Muscle layer of duodenum (tissue), 2 donors: ENCODE data around the gene KIR2DL3.
"Not testable (repeated sequence)": the region's sequence is repeated elsewhere in the genome, so short reads cannot be mapped to it uniquely, and the experiment has no call there.

Experiments used
- H3K27ac ChIP-seq: one replicate; pipeline ENCODE4 v1.7.0; 2013; ENCODE audit warnings: mild to moderate bottlenecking, low read length
- H3K27me3 ChIP-seq: one replicate; pipeline ENCODE4 v1.7.0; 2013; ENCODE audit warnings: low read depth, mild to moderate bottlenecking, control low read depth, low read length
- H3K36me3 ChIP-seq, 2 donors: one replicate each; pipeline ENCODE4 v1.7.0; 2013; ENCODE audit warnings: low read length in 2 of 2, control low read depth in 1 of 2, mild to moderate bottlenecking in 1 of 2; ENCODE audit not compliant: insufficient read depth in 2 of 2, control insufficient read depth in 1 of 2
- H3K4me1 ChIP-seq, 2 donors: one replicate each; pipeline ENCODE4 v1.7.0; 2013; ENCODE audit warnings: low read length in 2 of 2, mild to moderate bottlenecking in 2 of 2, control low read depth in 1 of 2, moderate library complexity in 1 of 2; ENCODE audit not compliant: insufficient read depth in 2 of 2, control insufficient read depth in 1 of 2
- H3K4me3 ChIP-seq, 2 donors: one replicate each; pipeline ENCODE4 v1.7.0; 2013; ENCODE audit warnings: low read length in 2 of 2, low read depth in 1 of 2, mild to moderate bottlenecking in 1 of 2
- H3K9me3 ChIP-seq, 2 donors: one replicate each; pipeline ENCODE4 v1.7.0; 2013; ENCODE audit warnings: low read length in 2 of 2, control low read depth in 1 of 2, mild to moderate bottlenecking in 1 of 2; ENCODE audit not compliant: control insufficient read depth in 1 of 2
- donor health status: healthy.

The KIR2DL3 gene

DNA sequence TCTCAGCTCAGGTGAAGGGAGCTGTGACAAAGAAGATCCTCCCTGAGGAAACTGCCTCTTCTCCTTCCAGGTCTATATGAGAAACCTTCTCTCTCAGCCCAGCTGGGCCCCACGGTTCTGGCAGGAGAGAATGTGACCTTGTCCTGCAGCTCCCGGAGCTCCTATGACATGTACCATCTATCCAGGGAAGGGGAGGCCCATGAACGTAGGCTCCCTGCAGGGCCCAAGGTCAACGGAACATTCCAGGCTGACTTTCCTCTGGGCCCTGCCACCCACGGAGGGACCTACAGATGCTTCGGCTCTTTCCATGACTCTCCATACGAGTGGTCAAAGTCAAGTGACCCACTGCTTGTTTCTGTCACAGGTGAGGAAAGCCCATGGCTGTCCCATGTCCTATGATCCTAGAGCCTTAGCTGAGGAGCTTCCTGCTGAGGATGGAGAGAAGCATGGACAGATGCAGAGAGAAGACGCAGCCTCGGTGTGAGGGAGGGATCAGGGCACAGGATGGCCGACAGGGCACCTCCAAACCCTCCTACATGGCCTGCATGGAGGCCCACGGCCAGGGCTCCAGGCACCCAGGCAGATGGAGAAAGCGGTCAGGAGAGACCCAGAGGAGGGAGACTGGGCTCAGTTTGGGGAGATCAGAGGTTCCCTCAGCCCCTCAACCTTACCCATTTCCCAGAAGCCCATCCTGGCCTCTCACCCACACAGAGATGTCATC, 36.9 kb downstream of the KIR2DL3 start:
- not testable (repeated sequence) for H3K9me3 ChIP-seq, H3K4me3 ChIP-seq, H3K27me3 ChIP-seq, H3K4me1 ChIP-seq, H3K36me3 ChIP-seq, H3K27ac ChIP-seq

DNA sequence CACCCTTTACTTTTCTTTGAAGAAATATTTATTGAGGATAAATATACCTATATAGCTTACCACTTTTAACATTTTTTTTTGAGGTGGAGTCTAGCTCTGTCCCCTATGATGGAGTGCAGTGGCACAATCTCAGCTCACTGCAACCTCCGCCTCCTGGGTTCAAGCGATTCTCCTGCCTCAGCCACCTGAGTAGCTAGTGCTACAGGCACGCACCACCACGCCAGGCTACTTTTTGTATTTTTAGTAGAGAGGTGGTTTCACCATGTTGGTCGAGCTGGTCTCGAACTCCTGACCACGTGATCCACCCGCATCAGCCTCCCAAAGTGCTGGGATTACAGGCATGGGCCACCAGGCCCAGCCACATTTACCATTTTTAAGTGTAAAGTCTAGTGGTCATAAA, 37.5 kb downstream of the KIR2DL3 start:
- not testable (repeated sequence) for H3K4me3 ChIP-seq, H3K36me3 ChIP-seq, H3K27me3 ChIP-seq

GRCh38 chr19:54777851-54778250, 39.5 kb downstream of the KIR2DL3 start:
- not testable (repeated sequence) for H3K27ac ChIP-seq, H3K4me1 ChIP-seq, H3K4me3 ChIP-seq, H3K36me3 ChIP-seq, H3K27me3 ChIP-seq, H3K9me3 ChIP-seq

More for the DNA sequence above, 37.5 kb downstream of the KIR2DL3 start:
- H3K4me1 ChIP-seq, H3K9me3 ChIP-seq, H3K27ac ChIP-seq: not testable (repeated sequence)

DNA sequence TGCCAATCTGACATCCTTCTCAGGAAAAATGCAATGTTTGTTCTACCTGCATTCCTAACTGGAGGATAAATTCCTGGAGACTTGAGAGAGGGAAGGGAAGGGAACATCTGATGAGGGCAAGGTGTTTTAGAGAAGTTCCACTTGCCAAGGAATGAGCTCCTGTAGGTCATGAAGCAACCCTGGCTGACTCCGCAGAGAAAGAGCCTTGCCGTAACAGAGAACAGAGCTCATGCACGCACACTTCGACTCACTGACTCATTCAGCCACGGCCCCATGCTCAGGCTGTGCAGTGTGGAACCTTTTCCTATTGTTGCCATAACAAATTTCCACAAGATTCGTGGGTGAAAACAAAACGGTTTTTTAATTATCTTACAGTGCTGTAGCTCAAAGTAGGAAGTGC, 40.6 kb downstream of the KIR2DL3 start:
- H3K9me3 ChIP-seq, H3K4me3 ChIP-seq, H3K4me1 ChIP-seq, H3K27ac ChIP-seq, H3K27me3 ChIP-seq, H3K36me3 ChIP-seq: not testable (repeated sequence)

GRCh38 chr19:54782916-54783315, 44.6 kb downstream of the KIR2DL3 start:
- H3K27ac ChIP-seq, H3K27me3 ChIP-seq, H3K9me3 ChIP-seq, H3K4me1 ChIP-seq, H3K4me3 ChIP-seq, H3K36me3 ChIP-seq: not testable (repeated sequence)

- H3K27ac ChIP-seq, H3K4me3 ChIP-seq, H3K27me3 ChIP-seq, H3K36me3 ChIP-seq, H3K9me3 ChIP-seq, H3K4me1 ChIP-seq: not testable (repeated sequence)
These were observed 47.9 kb downstream of the KIR2DL3 start for GRCh38 chr19:54786091-54786723.

GRCh38 chr19:54788154-54788553, 49.8 kb downstream of the KIR2DL3 start:
- not testable (repeated sequence) for H3K4me1 ChIP-seq, H3K36me3 ChIP-seq, H3K4me3 ChIP-seq, H3K27me3 ChIP-seq, H3K9me3 ChIP-seq, H3K27ac ChIP-seq

DNA sequence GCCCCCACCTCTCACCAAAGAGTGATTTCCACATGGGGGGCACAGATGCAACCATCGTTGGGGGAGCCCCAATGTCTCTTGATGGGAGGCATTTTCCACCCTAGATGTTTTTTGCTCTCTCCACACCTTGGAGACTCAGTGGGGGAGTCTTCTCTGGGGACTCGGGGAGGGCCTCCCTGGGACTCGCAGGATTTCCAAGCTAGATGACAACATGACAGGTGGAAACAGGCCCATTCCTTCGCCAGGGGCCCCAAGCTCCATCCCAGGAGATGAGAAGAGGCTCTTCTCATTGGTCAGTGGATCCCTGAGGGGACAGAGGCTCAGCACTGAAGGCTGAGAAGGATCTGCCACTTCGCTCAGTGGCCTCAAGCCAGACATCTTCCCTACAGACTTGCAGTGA, 52.4 kb downstream of the KIR2DL3 start:
- Histone ChIP-seq H3K27ac (no peak overlapping the region), H3K4me3 (no peak overlapping the region), H3K4me1 (no peaks in the 10 kb centered on the region), H3K27me3 (no peaks in the 10 kb centered on the region), H3K36me3 (no peaks in the 10 kb centered on the region), H3K9me3 (no peaks in the 10 kb centered on the region)

DNA sequence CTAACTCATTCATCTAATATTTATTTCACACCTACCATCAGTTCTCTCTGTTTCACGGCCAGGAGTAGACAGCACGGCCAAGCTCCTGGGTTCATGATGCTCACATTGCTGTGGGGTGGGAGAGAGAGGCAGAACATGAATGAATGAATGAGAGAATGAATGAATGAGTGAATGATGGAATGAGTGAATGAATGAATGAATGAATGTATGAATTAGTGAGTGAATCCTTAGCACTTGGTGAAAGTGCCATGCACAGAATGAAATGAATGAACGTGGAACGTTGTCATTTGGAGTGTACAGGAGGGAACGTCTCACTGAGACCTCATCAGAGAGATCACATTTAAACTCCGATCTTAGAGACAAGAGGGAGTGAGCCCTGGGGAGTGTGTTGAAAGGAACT, 53.2 kb downstream of the KIR2DL3 start:
- H3K4me3 ChIP-seq: no peak overlapping the region
- H3K27ac ChIP-seq: no peak overlapping the region
- H3K36me3 ChIP-seq: no peaks in the 10 kb centered on the region
- H3K27me3 ChIP-seq: no peaks in the 10 kb centered on the region
- no peaks in the 10 kb centered on the region for H3K9me3 ChIP-seq
- no peaks in the 10 kb centered on the region for H3K4me1 ChIP-seq

GRCh38 chr19:54792814-54793213, 54.5 kb downstream of the KIR2DL3 start:
- peak overlapping the region in 1 of 2 donors; percentile 45 for H3K4me3 ChIP-seq
- no peaks in the 10 kb centered on the region for H3K9me3 ChIP-seq
- H3K27me3 ChIP-seq: no peaks in the 10 kb centered on the region
- H3K4me1 ChIP-seq: no peaks in the 10 kb centered on the region
- no peaks in the 10 kb centered on the region for H3K36me3 ChIP-seq
- H3K27ac ChIP-seq: no peak overlapping the region

DNA sequence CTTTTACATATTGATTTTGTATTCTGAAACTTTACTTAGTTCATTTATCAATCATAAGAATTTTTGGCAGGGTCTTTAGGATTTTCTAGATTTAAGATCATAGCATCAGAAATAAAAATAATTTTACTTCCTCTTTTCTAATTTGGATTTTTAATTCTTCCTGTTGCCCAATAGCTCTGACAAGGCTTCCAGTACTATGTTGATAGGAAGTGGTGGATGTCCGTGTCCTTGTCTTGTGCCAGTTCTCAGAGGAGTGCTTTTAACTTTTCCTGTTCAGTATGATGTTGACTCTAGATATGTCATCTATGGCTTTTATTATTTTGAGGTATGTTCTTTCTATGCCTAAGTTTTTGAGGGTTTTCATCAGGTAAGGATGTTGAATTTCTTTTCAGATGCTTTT, 57.4 kb downstream of the KIR2DL3 start:
- Histone ChIP-seq H3K4me3 (no peak overlapping the region), H3K9me3 (no peaks in the 10 kb centered on the region), H3K4me1 (no peaks in the 10 kb centered on the region), H3K27me3 (no peaks in the 10 kb centered on the region), H3K36me3 (no peaks in the 10 kb centered on the region), H3K27ac (no peak overlapping the region)
